Caco-2 (cell line): ENCODE results near the gene P3R3URF. TPM values are rescaled to one million over a fixed set of nuclear protein-coding genes. Genes with fewer than 3 reads are reported as not detected.

Experiments used
- BruUV-seq: library from RNA; stranded (reverse); fragments of 400-500 nt; replicated peaks from 2 replicates; lab custom pipeline; 2021; lab: Mats Ljungman, UMichigan
- CTCF ChIA-PET: fragments of 300-600 bp; sonication (Branson Sonifier 250); formaldehyde crosslinking; loops from one replicate; lab custom pipeline; 2022; ENCODE audit warnings: antibody characterized with exemption; lab: Charles Lee
- POLR2A ChIA-PET: fragments of 300-600 bp; sonication (Branson Sonifier 250); formaldehyde crosslinking; loops from one replicate; lab custom pipeline; 2022; ENCODE audit warnings: antibody characterized with exemption; lab: Charles Lee
- DNase-seq, 2 experiments: peaks; one replicate each; pipeline versions ENCODE4 v3.0.0 to v3.0.0-alpha.2; 2020 to 2022
- H3K27me3 ChIP-seq: replicated peaks from 2 replicates; pipeline ENCODE4 v1.6.0; 2011; ENCODE audit warnings: low read length; ENCODE audit not compliant: control insufficient read depth, insufficient read depth
- H3K36me3 ChIP-seq: 2 replicates; pipeline ENCODE4 v1.5.1; 2011; ENCODE audit warnings: low read length; ENCODE audit not compliant: control insufficient read depth, insufficient read depth
- H3K4me1 ChIP-seq: fragments of 250-450 bp; sonication (Bioruptor Pico); 2 replicates; pipeline ENCODE4 v1.5.1; 2020; ENCODE audit warnings: mild to moderate bottlenecking
- H3K4me3 ChIP-seq: 2 replicates; pipeline ENCODE4 v1.5.1; 2011; ENCODE audit warnings: low read depth, mild to moderate bottlenecking, control low read depth, low read length
- H3K9me3 ChIP-seq: fragments of 250-450 bp; sonication (Bioruptor Pico); 2 replicates; pipeline ENCODE4 v1.5.1; 2020; ENCODE audit warnings: mild to moderate bottlenecking, moderate library complexity
- H3K27ac Mint-ChIP-seq: one replicate; pipeline ENCODE4 v1.8.0; 2022; ENCODE audit warnings: mixed read lengths; ENCODE audit not compliant: unreplicated experiment
- H3K27me3 Mint-ChIP-seq: one replicate; pipeline ENCODE4 v1.8.0; 2022; ENCODE audit warnings: mixed read lengths; ENCODE audit not compliant: insufficient read depth, unreplicated experiment
- H3K36me3 Mint-ChIP-seq: one replicate; pipeline ENCODE4 v1.8.0; 2022; ENCODE audit warnings: mild to moderate bottlenecking, mixed read lengths; ENCODE audit not compliant: insufficient read depth, unreplicated experiment
- H3K4me1 Mint-ChIP-seq: one replicate; pipeline ENCODE4 v1.8.0; 2022; ENCODE audit warnings: low read depth, mixed read lengths; ENCODE audit not compliant: unreplicated experiment
- H3K4me3 Mint-ChIP-seq: one replicate; pipeline ENCODE4 v1.8.0; 2022; ENCODE audit warnings: mild to moderate bottlenecking, moderate library complexity, mixed read lengths; ENCODE audit not compliant: unreplicated experiment
- H3K9me3 Mint-ChIP-seq: one replicate; pipeline ENCODE4 v1.8.0; 2022; ENCODE audit warnings: mixed read lengths; ENCODE audit not compliant: unreplicated experiment
- CTCF ChIP-seq, 2 experiments: fragments of 200-600 bp in 1 of 2; IDR thresholded peaks; 1 replicate in 1 of 2; 2 replicates in 1 of 2; pipeline versions ENCODE4 v1.5.1 to v1.8.0; 2011 to 2022; ENCODE audit warnings: antibody characterized with exemption in 1 of 2, control low read depth in 1 of 2, inconsistent platforms in 1 of 2, low read depth in 1 of 2, low read length in 1 of 2, mild to moderate bottlenecking in 1 of 2, moderate library complexity in 1 of 2; ENCODE audit not compliant: insufficient read depth in 1 of 2, severe bottlenecking in 1 of 2, unreplicated experiment in 1 of 2
- intact Hi-C: fragments of 100-400 bp; cut with micrococcal nuclease; formaldehyde crosslinking; loops from one replicate; pipeline ENCODE4 v1.10.0; 2022; ENCODE audit not compliant: unreplicated experiment
- total RNA-seq: library from RNA; stranded (reverse); gene quantifications from 2 replicates; pipeline ENCODE4 v1.2.3, GENCODE V29; 2022

The P3R3URF gene
- total RNA-seq, 1 experiment from 2014 or later: not detected

- Histone ChIP-seq H3K27me3 (no peaks in the 10 kb centered on the region), H3K4me1 (no peaks in the 10 kb centered on the region), H3K36me3 (no peaks in the 10 kb centered on the region), H3K4me3 (no peak overlapping the region), H3K9me3 (no peaks in the 10 kb centered on the region)
- no peak overlapping the region for H3K4me3 Mint-ChIP-seq
- TF ChIP-seq CTCF (IDR thresholded peaks at IDR 0.05; ENCODE audit: insufficient read depth in 1 of 2, low read depth in 1 of 2, low read length in 1 of 2, severe bottlenecking in 1 of 2, unreplicated experiment in 1 of 2): no peak
- ChIA-PET CTCF (no interaction called here), POLR2A (no interaction called here)
- H3K27ac Mint-ChIP-seq: no peak overlapping the region
- H3K9me3 Mint-ChIP-seq: no peaks in the 10 kb centered on the region
- H3K27me3 Mint-ChIP-seq: no peaks in the 10 kb centered on the region
- intact Hi-C loops: no loop called here
- no peaks in the 10 kb centered on the region for H3K36me3 Mint-ChIP-seq
- no peaks in the 10 kb centered on the region for H3K4me1 Mint-ChIP-seq
- no peak for DNase-seq
- BruUV-seq: no TSS peak
Observed at GRCh38 chr1:46210561-46210960, 34.3 kb upstream of the P3R3URF start.

DNA sequence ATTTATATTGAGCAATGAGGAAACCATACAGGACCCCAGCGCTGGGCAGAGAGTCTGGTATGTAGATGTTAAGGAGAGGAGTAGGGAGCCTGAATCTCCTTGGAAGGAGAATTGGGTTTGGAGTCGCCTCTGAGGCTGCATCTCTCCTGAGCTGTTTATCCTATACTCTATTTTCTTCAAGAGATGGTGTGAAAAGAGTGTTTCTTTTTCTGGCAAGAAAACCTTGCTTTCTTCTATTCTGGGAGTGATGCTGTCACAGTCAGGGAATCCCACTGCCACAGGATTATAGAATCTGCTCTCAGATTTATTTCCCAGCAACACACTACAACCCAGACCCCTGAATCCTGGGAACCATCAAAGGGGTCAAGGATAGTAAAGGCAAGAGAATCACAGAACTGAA is 30.1 kb upstream of the P3R3URF start:
- no peak for DNase-seq
- no peak for TF ChIP-seq CTCF (IDR thresholded peaks at IDR 0.05; ENCODE audit: insufficient read depth in 1 of 2, low read depth in 1 of 2, low read length in 1 of 2, severe bottlenecking in 1 of 2, unreplicated experiment in 1 of 2)
- Histone ChIP-seq H3K27me3 (no peaks in the 10 kb centered on the region), H3K4me3 (no peak overlapping the region), H3K4me1 (no peaks in the 10 kb centered on the region), H3K9me3 (no peaks in the 10 kb centered on the region), H3K36me3 (no peaks in the 10 kb centered on the region)
- Mint-ChIP-seq H3K9me3 (no peaks in the 10 kb centered on the region), H3K4me3 (no peak overlapping the region), H3K27me3 (no peaks in the 10 kb centered on the region), H3K4me1 (no peaks in the 10 kb centered on the region), H3K27ac (no peak overlapping the region), H3K36me3 (no peaks in the 10 kb centered on the region)
- no TSS peak for BruUV-seq
- ChIA-PET POLR2A (no interaction called here), CTCF (no interaction called here)
- intact Hi-C loops: no loop called here

- DNase-seq: no peak
- POLR2A ChIA-PET: no interaction called here
- CTCF ChIA-PET: no interaction called here
- Mint-ChIP-seq H3K4me3 (no peak overlapping the region), H3K27ac (no peak overlapping the region), H3K27me3 (no peaks in the 10 kb centered on the region), H3K4me1 (no peaks in the 10 kb centered on the region), H3K9me3 (no peaks in the 10 kb centered on the region), H3K36me3 (no peaks in the 10 kb centered on the region)
- Histone ChIP-seq H3K9me3 (no peaks in the 10 kb centered on the region), H3K36me3 (no peaks in the 10 kb centered on the region), H3K4me1 (no peaks in the 10 kb centered on the region), H3K27me3 (no peaks in the 10 kb centered on the region), H3K4me3 (no peak overlapping the region)
- no TSS peak for BruUV-seq
- TF ChIP-seq CTCF (IDR thresholded peaks at IDR 0.05; ENCODE audit: insufficient read depth in 1 of 2, low read depth in 1 of 2, low read length in 1 of 2, severe bottlenecking in 1 of 2, unreplicated experiment in 1 of 2): no peak
- intact Hi-C loops: no loop called here
Observed at GRCh38 chr1:46205791-46206190, 29.5 kb upstream of the P3R3URF start.
